Astrocyte of the hippocampus (primary cell): Measurements from ENCODE around the gene AKAP6.
"Not testable (repeated sequence)": the region's sequence is repeated elsewhere in the genome, so short reads cannot be mapped to it uniquely, and the experiment has no call there.

Experiments used
- DNase-seq: peaks from one replicate; pipeline ENCODE4 v3.0.0; 2011; ENCODE audit warnings: low read depth, low spot score

AKAP6 gene

DNA sequence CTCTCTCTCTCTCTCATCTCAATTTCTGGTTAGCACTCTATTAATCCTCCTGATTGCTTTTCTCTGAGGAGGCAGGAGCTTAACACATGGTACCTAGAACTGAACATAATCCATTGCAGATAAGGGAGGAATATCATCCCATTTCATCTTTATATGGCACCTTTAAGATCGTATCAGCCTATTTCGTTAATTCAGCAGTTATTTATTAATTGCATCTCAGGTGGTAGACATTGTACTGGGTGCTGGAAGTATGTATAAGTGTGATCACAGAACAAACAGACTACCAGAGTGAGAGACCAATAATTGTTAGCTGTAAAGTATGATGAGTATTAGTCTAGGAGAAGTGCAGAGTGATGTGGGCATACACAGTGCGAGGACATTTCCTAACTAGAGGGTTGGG, 39.0 kb downstream of the AKAP6 start:
- DNase-seq = no peak

DNA sequence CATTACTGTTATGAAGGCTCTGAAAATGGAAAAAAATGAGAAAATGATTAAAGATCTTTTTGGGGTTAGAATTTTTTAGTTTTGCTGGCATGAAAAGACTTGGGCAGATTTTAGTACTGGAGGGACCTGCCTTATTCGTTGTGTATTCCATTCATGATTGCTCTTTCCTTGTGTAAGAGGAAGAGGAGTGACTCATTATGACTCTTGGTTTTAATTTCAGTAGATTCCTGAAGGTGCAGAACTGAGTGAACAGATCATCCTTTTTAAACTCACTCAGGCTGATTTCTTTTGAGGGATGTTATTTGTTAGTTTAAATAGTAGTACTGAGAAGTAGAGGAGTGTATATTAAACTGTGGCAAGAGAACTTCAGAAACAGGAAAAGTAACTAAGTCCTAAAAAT, 41.6 kb downstream of the AKAP6 start:
- DNase-seq = peak; percentile 59

DNA sequence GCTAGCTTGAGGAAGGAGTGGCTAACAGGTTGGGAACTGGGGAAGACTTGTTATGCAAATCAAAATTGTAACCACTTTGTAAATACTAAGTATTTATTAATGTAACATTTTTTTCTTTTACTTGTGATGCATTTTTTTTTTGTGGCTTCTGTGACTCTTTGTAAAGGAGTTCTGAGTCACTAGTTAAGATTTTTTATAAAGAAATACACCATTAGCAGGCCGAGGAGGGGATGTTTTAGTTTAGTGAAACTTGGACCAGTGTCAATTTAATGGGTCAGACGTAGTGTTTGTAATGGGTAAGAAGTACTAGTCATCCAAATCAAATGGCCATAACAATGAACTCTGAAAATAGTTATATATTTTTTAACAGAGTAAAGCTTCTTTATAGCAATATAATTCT, 43.1 kb downstream of the AKAP6 start:
- peak; percentile 88 for DNase-seq

DNA sequence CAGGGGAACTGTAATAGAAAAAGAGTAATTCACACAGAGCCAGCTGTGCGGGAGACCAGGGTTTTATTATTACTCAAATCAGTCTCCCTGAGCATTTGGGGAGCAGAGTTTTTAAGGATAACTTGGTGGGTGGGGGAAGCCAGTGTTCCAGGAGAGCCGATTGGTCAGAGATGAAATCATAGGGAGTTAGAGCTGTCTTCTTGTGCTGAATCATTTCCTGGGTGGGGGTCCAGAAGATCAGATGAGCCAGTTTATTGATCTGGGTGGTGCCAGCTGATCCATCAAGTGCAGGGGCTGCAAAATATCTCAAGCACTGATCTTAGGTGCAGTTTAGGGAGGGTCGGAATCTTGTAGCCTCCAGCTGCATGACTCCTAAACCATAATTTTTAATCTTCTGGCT, 44.1 kb downstream of the AKAP6 start:
- not testable (repeated sequence) for DNase-seq

DNA sequence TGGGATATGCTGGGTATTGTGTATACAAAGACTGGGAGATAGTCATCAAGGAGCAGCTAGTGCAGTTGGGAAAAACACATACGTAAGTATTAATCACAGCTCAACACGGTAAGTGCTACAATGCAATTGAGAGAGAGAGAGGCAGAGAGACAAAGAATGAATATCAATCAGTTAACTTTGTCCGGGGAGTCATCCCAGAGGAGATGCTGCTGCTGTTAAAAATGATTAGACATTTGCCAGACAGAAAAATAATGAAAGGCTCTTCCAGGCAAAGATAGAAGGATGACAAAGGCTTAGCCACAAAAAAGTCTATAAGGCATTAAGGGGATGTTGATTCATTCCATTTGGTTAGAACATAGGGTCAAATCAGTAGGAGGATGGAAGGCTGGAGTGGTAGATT, 45.1 kb downstream of the AKAP6 start:
- DNase-seq = no peak

DNA sequence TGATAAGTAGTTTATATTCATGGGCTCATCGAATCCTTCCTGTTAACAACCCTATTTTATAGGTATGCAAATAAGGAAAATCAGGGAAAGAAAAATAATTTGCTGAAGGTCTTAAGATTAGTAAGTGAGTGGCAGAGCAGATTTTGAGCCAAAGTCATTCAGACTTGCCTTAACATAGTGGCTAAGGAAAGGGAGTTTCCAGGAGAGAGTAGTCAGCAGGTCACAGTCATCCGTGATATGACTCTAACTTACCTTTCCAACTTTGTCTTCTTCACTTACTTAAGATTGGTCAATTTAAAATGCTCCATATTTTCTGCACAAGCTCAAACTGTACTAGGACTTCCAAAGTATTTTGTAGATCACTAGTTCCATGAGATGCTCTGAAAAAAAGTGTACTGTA, 46.6 kb downstream of the AKAP6 start:
- DNase-seq = no peak

DNA sequence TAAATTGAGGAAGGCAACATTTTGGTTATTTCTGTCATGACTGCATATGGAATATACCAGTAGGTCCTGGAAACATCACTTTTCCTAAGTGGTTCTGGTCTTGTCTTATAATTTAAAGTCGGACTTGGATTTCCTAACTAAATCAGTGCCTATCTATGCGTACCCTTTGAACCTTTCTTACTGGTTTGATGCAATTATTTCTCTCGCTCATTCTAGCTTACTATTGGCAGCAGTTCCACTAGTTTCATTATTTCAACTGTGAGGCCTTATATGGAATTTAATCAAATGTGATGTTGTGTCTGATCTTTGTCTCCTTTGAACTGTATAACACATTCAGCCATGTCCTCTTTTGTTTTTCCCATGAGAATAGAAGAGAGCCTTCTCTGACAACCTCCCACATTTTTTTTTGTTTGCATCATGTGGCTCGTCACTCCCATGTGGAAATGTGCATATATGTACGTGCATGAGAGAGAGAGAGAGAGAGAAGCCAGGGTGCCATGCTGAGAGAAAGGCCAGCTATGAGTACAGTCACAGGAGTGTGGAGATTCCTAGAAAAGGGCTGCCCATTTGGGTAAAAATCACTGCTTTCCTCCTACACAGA, 48.0 kb downstream of the AKAP6 start:
- DNase-seq = no peak

DNA sequence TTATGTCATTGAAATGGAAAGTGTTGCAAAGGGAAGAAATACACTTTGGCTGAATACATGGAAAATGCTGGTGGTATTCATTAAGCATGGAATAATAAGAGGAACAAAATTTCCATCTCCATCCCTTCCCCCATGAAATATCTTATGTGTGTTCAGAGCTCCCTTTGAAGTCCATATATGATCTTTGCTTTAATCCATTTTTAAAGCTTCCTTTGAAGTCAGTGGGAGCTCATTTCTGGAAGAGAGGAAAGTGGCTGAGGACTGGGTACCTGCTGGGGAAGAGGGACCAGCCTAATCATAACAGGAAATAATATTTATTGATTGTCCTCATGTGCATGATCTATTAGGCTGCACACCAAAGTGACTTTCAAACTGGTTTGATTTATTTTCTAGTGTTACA, 49.2 kb downstream of the AKAP6 start:
- no peak for DNase-seq

DNA sequence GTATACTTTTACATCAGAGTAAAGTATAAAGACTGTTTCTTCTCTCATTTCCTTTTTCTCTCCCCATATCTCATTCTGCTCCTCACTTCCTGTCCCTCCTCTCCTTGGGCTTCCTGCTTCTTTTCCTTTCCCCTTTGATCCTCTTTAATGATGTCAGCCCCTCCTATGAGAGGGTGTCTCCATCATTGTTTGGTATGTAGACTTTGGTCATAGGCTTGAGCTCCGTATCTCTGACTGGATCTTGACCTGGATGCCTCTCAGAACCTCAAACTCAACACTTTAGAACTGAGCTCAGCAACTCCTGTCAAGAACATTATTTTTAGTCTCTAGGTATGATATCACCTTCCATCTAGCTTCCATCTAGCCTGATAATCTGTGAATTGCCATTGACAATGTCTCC, 50.3 kb downstream of the AKAP6 start:
- DNase-seq = no peak

DNA sequence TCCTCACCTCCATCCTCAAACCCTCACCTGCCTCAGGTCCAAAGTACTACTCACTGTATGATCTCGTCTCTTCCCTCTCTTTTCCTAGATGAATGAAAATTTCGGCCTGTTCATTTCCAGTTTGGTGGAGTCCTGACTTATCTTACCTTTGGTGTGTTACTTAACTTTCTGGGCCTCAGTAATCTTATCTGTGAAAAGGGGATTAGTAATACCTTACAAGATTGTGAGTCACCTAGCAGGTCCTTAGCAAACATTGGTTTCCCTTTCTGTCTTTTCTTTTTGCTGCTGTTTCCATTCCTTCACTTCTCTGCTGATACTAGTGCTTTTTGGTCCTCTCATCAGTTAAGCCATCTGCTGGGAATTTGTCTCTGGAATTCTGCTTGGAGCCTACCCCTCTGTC, 52.8 kb downstream of the AKAP6 start:
- no peak for DNase-seq

DNA sequence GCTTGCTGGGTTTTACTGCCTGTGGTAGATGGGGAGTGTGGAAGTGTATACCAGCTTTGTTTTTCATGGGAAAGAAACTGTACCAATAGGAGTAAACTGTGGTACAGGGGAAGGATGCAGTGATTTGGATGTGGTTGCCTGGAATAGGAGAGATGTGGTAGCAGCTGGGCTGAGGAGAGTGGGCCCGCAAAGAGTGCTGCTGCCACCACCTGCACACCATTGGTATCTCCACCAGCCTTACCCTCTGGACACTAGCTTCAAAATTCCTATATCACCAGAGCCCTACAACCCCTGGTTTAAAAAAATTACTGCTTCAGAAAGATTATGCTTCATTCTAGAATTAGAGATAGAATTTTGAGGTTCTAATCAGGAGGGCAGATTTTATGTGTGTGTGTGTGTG, 53.6 kb downstream of the AKAP6 start:
- peak; percentile 70 for DNase-seq

DNA sequence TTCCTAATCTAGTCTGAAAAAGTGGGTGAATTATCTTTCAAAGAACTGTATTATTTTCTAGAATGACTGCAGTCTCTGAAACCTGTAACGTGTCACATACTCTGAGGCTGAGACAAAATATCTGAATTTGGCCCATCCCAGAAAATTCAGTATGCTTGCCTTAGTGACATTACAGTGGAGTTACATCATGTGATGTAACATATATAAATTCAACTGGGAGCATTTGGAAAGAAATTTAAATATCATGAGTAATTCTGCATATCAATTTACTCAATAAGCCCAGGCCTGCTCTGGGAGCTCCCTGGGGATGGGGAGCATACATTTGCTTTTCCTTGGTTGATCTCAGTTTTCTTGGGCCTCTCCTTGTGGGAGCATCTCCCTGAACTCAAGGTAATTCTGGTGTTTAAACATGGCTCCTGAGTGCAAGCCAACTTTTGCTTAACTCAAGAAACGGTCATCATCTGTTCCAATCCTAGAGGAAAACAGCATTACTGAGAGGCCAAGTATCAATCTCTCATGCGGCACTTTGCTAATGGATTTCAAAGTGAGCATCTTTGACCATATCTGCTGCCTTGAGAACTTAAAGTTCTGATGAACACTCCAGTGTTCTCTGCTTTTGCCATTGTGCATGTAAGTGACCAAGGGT, 54.4 kb downstream of the AKAP6 start:
- DNase-seq = no peak

DNA sequence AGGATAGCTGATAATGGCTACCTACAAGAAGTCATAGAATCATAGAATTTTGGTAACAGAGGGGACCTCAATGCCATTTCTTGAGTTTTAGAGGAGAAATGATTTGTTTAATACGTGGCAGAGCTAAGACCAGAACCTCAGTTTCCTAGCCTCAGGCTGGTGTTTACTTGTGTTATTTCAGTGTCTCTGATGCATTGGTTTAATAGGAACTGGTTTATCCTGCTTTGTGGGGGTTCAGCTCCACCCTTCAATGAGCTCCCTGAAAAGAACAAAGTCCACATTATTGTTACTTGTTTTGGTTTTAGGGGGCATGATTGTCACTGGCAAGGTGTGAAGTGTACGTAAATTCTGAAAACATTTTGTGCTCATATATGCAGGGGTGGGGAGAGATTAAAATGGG, 55.4 kb downstream of the AKAP6 start:
- DNase-seq = no peak

DNA sequence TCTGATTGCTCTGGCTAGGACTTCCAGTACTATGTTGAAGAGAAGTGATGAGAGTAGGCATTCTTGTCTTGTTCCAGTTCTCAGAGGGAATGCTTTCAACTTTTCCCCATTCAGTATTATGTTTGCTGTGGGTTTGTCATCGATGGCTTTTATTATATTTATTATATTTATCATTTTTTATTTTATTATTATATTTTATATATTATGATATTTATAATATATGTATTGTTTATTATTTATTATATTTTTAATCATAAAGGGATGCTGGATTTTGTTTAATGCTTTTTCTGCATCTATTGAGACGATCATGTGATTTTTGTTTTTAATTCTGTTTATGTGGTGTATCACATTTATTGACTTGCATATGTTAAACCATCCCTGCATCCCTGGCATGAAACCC, 58.2 kb downstream of the AKAP6 start:
- DNase-seq = not testable (repeated sequence)

DNA sequence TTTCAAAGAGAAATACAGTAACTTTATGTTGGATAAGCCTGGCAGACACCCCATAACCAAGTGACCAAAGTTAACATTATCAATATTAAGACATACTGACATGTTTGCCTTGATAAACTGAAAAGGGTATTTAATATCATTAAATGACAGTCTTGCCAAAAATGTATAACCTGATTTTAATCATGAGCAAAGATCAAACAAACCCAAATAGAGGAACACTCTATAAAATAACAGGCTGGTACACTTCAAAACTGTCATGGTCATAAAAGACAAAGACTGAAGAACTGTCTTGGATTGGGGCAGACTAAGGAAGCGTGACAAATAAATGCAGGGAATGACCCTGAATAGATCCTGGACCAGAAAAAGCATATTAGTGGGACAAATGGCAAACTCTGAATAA, 64.0 kb downstream of the AKAP6 start:
- no peak for DNase-seq

DNA sequence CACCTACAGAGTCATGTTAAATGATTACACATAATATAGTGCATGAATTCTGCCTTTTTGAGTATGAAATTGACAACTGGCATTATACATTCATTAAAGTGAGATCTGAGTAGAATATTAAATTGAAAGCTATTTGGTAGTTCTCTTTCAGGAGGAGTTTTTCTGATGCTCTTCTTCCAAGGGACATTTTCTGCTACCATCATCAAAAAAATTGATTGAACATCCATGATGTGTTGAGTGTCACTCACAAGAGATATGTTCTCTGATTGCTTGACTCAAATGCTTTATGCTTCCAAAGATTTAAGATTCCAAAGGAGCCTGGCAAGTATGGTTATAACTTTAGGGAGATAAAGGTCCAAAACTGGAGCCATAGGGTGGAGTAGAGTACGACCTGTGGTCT, 64.9 kb downstream of the AKAP6 start:
- DNase-seq = no peak

DNA sequence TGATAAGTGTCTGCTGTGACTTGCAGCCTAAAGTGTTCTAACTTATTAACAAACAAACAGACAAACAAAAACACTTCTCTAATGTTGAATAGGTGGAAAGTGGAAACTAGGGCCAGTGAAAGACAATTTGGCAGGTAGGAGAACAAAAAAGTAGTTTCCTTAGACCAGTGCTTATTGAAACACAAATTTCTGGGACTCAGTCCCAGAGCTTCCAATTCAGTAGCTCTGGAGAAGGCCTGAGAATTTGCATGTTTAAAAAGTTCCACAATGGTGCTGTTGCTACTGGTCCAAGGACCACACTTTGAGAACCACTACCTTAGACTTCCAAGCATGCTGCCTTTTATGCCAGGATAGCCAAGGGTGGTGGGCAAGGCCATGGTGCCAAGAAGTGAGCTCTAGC, 67.8 kb downstream of the AKAP6 start:
- no peak for DNase-seq

DNA sequence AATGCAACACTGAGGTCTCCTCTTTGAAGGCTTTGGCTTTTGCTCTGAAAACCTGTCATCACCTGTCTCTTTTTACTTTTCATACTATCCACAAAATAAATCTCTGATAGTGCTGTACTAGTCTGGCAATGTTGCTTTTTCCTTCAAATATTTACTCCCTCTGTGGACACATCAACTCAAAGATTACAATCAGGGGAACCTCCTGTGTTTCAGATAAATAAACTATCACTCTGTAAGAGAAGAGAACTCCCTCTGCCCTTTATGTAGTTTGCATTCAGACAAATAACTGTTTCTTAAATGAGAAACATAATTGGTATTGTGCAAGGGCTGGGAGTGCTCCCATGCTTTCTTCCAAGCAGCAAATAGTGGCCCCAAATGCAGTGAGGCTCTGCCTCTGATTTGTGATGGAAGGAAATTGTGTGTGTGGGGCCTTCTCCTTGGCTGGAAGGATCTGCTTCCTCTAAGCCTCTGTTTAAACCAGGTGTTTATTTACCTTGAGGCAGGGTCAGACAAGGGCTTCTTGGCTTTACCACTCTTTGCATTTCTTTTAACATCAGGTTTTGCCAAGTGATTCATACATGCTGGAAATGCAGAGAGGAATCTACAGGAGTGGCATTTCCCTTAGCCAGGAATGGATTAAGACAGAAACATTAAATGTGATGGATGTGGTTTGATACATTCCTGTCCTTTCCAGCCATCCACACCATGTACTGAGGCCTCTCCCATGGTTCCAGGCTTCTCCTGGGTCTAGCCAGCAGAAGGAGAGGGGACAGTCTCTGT, 69.0 kb downstream of the AKAP6 start:
- peak; percentile 77 for DNase-seq

DNA sequence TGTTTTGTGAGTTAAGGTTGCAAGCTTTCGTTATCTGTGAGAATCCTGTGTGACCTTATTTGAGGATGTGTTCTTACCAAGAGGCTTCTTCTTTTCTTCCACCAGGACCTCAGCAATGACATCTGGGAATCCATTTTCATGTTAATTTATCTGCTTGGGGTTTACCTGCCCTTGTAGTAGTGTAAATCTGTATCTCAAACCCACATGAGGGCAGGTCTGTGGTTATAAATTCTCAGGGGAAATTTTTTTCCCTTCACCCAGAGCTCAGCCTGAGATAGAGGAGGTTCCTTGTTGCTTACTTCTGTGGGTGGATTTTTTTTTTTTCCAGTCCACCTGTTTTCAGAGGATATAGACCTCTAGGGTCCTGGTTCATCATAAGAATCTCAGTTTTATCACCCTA, 70.8 kb downstream of the AKAP6 start:
- no peak for DNase-seq

DNA sequence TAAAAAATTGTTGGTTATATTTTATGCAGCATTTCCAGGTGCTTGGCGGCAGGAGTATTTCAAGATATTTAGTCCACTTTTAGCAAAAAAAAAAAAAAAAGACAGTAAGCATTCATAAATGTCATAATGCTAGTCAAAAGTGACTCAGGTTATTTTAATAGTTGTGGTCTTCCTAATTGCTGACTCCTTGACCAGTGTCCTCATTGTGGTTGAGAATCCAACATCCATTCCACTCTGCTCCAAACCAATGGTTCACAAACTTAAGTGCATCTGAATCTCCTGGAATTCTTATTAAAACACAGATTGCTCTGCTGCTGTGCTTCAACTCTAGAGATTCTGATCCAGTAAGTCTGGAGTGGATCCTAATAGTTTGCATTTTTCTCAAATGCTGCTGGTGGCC, 71.4 kb downstream of the AKAP6 start:
- DNase-seq = peak; percentile 23

DNA sequence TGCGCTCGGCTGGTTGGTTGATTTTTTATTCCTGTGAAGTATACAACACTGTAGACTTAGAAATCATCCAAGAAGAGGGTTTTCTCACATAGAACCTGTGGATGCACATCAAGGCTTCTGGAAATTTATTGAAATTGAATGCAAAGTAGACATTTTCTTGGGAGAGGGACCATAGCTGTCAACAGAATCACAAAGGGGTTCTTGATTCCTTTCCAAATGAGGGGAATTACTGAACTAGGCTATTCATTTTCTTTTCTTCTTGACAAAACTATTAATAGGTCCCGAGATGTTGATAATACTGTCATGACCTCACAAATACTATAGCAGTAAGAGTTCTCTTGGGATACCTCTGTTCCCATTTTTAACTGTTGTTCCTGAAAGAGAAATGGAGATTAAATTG, 73.9 kb downstream of the AKAP6 start:
- DNase-seq = no peak

DNA sequence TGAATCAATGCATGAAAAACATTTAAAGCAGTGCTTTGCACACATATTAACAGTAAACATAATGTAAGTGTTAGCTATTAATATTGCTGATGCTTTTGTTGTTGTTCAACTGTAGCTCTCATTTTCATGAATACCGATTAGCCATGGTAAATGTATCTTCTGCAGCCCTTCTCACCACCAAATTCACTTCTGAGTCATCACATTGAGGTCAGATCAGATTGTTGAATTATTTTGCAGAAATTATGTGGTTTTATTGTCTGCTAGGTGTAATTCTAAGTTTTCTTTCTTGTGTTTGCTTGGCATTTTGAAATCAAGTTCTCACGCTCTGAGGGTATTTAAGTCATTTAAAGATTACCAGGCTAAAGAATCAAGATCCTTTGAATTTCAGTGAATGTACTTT, 74.6 kb downstream of the AKAP6 start:
- DNase-seq = peak; percentile 61
